ENCODE data around the gene RAB11FIP3. TPM values are rescaled to one million over a fixed set of nuclear protein-coding genes. Genes with fewer than 3 reads are reported as not detected.

The RAB11FIP3 gene
- total RNA-seq, 1 donor from 2014 or later: 34.5 TPM

DNA sequence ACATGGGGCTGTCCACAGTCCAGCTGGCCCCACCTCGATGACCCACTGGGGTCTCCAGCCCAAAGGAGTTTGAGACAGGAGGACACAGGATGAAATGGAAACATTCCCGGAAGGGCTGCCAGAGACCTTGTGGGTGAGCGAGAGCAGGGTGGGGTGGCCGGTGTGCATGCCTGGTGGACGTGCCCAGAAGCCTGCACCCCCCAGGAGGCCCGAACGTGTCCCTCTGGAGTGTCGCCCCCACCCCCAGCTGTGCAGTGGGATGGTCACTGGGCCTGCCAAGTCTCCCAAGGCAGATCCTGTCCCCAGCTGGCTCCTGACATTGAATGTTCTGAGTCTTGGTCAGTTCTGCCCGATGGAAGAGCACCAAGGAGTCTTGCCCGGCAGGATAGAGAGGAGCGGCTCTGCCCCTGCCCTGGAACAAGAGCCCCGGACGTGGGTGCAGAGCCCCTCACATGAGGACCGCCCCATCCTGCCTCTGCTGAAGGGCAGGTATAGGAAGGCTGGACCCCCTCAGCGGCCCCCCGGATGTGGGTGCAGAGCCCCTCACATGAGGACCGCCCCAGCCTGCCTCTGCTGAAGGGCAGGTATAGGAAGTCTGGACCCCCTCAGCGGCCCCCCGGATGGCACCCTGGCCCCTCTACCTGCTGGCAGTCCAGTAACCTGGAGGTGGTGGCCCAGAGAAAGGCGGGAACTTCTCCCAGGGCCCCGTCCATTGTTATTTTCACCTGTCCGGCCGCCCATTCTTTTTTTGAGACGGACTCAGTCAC lies 99.0 kb downstream of the RAB11FIP3 start:
- no peak overlapping the region for H3K4me3 ChIP-seq (ENCODE audit: low read depth, low read length)
- H3K36me3 ChIP-seq (ENCODE audit: control insufficient read depth, insufficient read depth, low read length): no peaks in the 10 kb centered on the region
- no peaks in the 10 kb centered on the region for H3K27me3 ChIP-seq (ENCODE audit: control insufficient read depth, insufficient read depth, low read length)
- TF ChIP-seq, protein P1, sequence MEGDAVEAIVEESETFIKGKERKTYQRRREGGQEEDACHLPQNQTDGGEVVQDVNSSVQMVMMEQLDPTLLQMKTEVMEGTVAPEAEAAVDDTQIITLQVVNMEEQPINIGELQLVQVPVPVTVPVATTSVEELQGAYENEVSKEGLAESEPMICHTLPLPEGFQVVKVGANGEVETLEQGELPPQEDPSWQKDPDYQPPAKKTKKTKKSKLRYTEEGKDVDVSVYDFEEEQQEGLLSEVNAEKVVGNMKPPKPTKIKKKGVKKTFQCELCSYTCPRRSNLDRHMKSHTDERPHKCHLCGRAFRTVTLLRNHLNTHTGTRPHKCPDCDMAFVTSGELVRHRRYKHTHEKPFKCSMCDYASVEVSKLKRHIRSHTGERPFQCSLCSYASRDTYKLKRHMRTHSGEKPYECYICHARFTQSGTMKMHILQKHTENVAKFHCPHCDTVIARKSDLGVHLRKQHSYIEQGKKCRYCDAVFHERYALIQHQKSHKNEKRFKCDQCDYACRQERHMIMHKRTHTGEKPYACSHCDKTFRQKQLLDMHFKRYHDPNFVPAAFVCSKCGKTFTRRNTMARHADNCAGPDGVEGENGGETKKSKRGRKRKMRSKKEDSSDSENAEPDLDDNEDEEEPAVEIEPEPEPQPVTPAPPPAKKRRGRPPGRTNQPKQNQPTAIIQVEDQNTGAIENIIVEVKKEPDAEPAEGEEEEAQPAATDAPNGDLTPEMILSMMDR (IDR thresholded peaks at IDR 0.05; ENCODE audit: insufficient read depth, low read length, poor library complexity, severe bottlenecking): no peak
- DNase-seq (ENCODE audit: low read depth): no peak

DNA sequence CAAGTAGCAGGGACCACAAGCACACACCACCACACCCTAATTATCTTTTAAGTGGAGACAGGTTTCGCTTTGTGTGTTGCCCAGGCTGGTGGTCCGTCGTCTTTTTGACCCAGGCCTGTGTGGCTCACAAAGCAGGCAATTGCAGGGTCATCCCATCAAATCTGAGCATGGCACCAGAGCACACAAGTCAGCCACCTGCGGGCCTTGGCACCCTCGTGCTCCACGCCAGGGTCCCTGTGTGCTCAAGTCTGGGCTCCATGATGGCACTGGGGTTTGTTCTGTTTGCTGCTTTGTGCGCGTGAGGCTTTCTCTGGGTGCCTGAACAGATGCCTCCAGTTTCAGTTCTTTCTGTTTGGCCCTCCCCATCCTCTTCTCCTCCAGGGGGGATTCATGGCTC lies 99.7 kb downstream of the RAB11FIP3 start:
- Histone ChIP-seq H3K36me3 (ENCODE audit: control insufficient read depth, insufficient read depth, low read length) (peaks cover 2% of the 10 kb centered on the region), H3K27me3 (ENCODE audit: control insufficient read depth, insufficient read depth, low read length) (no peaks in the 10 kb centered on the region), H3K4me3 (ENCODE audit: low read depth, low read length) (no peak overlapping the region)
- no peak for DNase-seq (ENCODE audit: low read depth)
- TF ChIP-seq, protein P1 (IDR thresholded peaks at IDR 0.05; ENCODE audit: insufficient read depth, low read length, poor library complexity, severe bottlenecking): no peak

DNA sequence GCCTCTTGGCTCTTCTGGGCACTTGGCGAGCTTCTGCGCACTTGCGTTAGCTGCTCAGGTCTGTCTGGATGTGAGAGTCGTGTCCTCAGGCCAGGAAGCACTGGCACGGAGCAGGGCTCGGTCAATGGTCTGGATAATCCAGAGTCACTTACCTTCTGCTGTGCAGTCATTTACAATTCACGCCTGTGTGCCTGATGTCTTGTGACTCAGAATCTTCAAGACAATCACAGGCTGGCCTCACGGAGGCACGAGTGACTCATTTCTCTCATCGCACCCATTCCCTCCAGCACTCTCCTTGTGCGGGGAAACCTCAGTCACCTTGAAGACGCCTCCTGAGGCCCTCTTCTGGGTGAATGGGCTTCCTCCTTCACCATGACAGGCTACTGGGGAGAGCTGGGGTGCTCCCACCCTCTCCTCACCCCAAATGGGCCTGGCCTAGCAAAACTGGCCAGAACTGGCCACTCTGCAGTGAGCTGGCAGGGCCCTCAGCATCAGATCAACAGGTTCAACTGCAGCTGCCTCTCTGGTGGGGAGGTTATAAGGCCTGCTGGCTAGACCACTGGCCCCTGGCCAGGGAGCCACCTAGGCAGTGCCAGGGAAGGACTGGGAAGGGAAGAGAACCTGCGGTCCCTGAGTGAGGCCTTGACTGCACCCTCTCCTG lies 100.2 kb downstream of the RAB11FIP3 start:
- H3K4me3 ChIP-seq (ENCODE audit: low read depth, low read length): no peak overlapping the region
- TF ChIP-seq, protein P1 (IDR thresholded peaks at IDR 0.05; ENCODE audit: insufficient read depth, low read length, poor library complexity, severe bottlenecking): no peak
- H3K36me3 ChIP-seq (ENCODE audit: control insufficient read depth, insufficient read depth, low read length): peaks cover 2% of the 10 kb centered on the region
- H3K27me3 ChIP-seq (ENCODE audit: control insufficient read depth, insufficient read depth, low read length): no peaks in the 10 kb centered on the region
- DNase-seq (ENCODE audit: low read depth): peak; percentile 93

DNA sequence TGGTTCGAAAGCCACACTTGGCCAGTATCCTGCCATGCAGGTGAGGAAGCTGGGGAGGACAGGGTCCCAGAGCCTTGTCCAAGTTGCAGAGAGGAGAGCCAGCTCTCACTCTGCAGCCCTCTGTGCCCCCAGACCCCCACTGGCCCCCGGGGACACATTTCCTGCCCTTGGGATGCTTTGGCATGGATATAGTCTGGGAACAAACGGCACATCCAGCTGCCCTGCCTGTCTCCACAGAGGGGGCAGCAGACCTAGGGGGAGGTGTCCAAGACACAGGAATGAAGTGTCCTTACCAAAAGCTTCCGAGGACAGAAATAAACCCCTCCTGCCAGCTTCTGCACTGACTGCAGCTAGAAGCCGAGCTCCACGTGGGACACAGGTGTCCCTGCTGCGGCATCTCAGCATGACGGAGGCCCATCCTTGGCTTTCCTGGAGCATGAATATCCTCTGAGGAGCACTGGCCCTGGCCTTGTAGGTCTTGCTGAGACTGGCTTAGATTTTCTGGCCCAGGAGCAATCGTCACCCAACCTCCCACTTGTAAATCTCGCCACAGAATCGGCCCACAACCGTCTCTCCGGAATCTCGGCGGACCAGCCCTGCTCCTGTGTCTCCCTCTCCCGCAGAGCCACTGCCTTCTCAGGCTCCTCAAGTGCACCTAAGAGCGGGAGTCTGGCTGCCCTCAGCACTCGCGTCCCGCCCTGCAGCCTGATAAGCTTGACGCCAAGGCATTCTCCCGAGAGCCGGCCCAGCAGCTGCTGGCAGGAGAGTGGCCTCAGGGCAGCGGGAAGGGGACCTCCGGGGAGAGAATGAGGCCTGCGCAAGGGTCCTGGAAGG lies 100.9 kb downstream of the RAB11FIP3 start:
- TF ChIP-seq, protein P1 (IDR thresholded peaks at IDR 0.05; ENCODE audit: insufficient read depth, low read length, poor library complexity, severe bottlenecking): no peak
- H3K27me3 ChIP-seq (ENCODE audit: control insufficient read depth, insufficient read depth, low read length): no peaks in the 10 kb centered on the region
- H3K4me3 ChIP-seq (ENCODE audit: low read depth, low read length): peak overlapping the region; percentile 81
- H3K36me3 ChIP-seq (ENCODE audit: control insufficient read depth, insufficient read depth, low read length): peaks cover 2% of the 10 kb centered on the region
- no peak for DNase-seq (ENCODE audit: low read depth)

DNA sequence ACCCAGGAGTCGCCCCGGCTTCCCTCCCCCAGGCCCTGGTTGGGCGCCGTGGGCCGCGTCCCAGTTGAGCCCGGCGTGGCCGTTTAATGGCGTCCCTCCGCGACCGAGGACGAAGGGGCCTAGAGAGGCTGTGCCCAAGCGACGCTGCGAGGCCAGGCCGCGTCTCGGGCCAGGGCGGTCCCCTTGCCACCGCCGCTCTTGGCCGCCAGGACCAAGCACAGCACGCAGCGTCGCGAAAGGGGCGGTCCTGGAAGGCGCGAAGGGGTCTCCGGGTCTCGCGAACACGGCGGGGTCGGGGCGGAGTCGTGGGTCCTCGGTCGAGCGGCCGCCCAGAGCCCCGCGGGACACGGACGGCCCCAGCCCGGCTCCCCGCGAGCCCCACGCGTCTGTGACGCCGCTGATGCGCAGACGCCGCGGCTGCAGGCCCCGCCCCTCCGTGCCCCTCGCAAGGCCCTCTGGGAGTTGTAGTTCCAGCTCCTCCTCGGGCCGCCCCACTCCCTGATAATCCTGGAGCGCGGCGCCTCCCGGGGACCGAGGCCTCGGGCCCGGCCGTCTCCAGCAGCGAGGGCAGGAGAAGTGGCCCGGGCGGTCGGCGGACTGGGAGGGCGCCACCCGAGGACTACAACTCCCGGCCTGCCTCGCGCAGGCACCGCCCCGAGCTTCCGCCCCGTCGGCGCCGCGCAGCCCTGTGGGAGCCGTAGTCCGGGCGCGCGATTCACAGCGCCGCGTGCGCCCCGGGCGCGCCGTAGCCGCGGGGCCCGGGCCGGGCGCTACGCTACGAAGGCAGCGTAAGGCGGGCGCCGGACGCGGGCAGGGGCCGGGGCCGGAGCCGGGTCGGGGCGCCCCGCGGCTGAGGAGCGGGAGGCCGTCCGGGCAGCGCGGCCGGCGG lies 101.8 kb downstream of the RAB11FIP3 start, which contains the start of gene CAPN15:
Gene CAPN15, plus strand, starts transcription at position 698 of the 889 bp plus-strand sequence. CDS start 19,127 bp downstream, outside the sequence.
- Histone ChIP-seq H3K36me3 (ENCODE audit: control insufficient read depth, insufficient read depth, low read length) (peaks cover 2% of the 10 kb centered on the region), H3K4me3 (ENCODE audit: low read depth, low read length) (peak within 1 kb of the TSS; percentile 81), H3K27me3 (ENCODE audit: control insufficient read depth, insufficient read depth, low read length) (no peaks in the 10 kb centered on the region)
- TF ChIP-seq, protein P1 (IDR thresholded peaks at IDR 0.05; ENCODE audit: insufficient read depth, low read length, poor library complexity, severe bottlenecking): no peak
- DNase-seq (ENCODE audit: low read depth): no peak
